ENCODE data around the gene PNO1.

The PNO1 gene

GRCh38 chr2:68119504-68119903 is 38.2 kb upstream of the PNO1 start:
- TF ChIP-seq FOXP2 (optimal IDR thresholded peaks at IDR 0.05; ENCODE audit: borderline replicate concordance, extremely low read depth, extremely low read length, insufficient read depth) (no peak), TAF1 (IDR thresholded peaks at IDR 0.05; ENCODE audit: borderline replicate concordance, insufficient read depth, low read length) (no peak)

DNA sequence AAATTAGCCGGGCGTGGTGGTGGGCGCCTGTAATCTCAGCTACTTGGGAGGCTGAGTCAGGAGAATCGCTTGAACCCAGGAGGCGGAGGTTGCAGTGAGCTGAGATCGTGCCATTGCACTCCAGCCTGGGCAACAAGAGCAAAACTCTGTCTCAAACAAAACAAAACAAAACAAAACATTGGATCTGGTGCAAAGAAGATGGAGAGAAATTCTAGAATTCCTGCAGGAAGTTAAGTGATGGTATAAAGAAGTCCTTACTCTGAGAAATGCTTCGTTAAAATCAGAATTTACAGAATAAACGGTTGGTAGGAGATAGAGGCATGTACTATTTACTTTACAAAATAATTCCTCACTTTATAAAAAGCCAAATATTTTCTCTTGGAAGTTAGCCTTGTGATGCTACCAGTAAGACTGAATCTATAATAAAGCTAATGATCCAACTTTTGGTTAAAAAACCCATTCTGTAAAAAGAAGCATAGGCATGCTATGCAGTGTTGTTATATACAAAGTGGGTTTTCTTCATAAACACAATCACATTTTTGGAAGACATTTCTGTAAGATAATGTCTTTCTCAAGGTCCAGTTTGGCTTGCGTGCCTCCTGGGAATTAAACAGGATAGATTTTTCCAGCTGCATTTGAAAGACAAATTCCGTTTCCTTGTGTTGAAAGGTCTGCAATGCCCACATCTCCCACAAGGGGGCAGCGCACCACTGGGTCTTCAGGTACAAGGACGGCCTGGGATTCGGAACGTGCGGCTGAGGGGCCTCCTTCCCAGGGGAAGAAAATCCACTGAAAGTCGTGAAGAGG is 35.6 kb upstream of the PNO1 start:
- TF ChIP-seq FOXP2 (optimal IDR thresholded peaks at IDR 0.05; ENCODE audit: borderline replicate concordance, extremely low read depth, extremely low read length, insufficient read depth) (no peak), POLR2AphosphoS5 (IDR thresholded peaks at IDR 0.05; ENCODE audit: low read depth, low read length) (no peak), SIN3A (IDR thresholded peaks at IDR 0.05; ENCODE audit: borderline replicate concordance, insufficient read depth, low read length) (no peak), TAF1 (IDR thresholded peaks at IDR 0.05; ENCODE audit: borderline replicate concordance, insufficient read depth, low read length) (no peak)
- TF ChIP-seq, protein P1, sequence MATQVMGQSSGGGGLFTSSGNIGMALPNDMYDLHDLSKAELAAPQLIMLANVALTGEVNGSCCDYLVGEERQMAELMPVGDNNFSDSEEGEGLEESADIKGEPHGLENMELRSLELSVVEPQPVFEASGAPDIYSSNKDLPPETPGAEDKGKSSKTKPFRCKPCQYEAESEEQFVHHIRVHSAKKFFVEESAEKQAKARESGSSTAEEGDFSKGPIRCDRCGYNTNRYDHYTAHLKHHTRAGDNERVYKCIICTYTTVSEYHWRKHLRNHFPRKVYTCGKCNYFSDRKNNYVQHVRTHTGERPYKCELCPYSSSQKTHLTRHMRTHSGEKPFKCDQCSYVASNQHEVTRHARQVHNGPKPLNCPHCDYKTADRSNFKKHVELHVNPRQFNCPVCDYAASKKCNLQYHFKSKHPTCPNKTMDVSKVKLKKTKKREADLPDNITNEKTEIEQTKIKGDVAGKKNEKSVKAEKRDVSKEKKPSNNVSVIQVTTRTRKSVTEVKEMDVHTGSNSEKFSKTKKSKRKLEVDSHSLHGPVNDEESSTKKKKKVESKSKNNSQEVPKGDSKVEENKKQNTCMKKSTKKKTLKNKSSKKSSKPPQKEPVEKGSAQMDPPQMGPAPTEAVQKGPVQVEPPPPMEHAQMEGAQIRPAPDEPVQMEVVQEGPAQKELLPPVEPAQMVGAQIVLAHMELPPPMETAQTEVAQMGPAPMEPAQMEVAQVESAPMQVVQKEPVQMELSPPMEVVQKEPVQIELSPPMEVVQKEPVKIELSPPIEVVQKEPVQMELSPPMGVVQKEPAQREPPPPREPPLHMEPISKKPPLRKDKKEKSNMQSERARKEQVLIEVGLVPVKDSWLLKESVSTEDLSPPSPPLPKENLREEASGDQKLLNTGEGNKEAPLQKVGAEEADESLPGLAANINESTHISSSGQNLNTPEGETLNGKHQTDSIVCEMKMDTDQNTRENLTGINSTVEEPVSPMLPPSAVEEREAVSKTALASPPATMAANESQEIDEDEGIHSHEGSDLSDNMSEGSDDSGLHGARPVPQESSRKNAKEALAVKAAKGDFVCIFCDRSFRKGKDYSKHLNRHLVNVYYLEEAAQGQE (IDR thresholded peaks at IDR 0.05; ENCODE audit: insufficient read depth in 1 of 2, low read depth in 2 of 2, low read length in 2 of 2), result no peak

GRCh38 chr2:68122680-68122964 is 35.1 kb upstream of the PNO1 start:
- TF ChIP-seq POLR2AphosphoS5 (IDR thresholded peaks at IDR 0.05; ENCODE audit: low read depth, low read length) (no peak), TAF1 (IDR thresholded peaks at IDR 0.05; ENCODE audit: borderline replicate concordance, insufficient read depth, low read length) (no peak), FOXP2 (optimal IDR thresholded peaks at IDR 0.05; ENCODE audit: borderline replicate concordance, extremely low read depth, extremely low read length, insufficient read depth) (no peak), SIN3A (IDR thresholded peaks at IDR 0.05; ENCODE audit: borderline replicate concordance, insufficient read depth, low read length) (no peak)
- TF ChIP-seq, protein P1 (IDR thresholded peaks at IDR 0.05; ENCODE audit: insufficient read depth in 1 of 2, low read depth in 2 of 2, low read length in 2 of 2), result no peak

GRCh38 chr2:68124321-68124720 is 33.4 kb upstream of the PNO1 start:
- TF ChIP-seq SIN3A (IDR thresholded peaks at IDR 0.05; ENCODE audit: borderline replicate concordance, insufficient read depth, low read length), result no peak
- no peak for TF ChIP-seq POLR2AphosphoS5 (IDR thresholded peaks at IDR 0.05; ENCODE audit: low read depth, low read length)
- no peak for TF ChIP-seq FOXP2 (optimal IDR thresholded peaks at IDR 0.05; ENCODE audit: borderline replicate concordance, extremely low read depth, extremely low read length, insufficient read depth)
- TF ChIP-seq, protein P1 (IDR thresholded peaks at IDR 0.05; ENCODE audit: insufficient read depth in 1 of 2, low read depth in 2 of 2, low read length in 2 of 2), result no peak

DNA sequence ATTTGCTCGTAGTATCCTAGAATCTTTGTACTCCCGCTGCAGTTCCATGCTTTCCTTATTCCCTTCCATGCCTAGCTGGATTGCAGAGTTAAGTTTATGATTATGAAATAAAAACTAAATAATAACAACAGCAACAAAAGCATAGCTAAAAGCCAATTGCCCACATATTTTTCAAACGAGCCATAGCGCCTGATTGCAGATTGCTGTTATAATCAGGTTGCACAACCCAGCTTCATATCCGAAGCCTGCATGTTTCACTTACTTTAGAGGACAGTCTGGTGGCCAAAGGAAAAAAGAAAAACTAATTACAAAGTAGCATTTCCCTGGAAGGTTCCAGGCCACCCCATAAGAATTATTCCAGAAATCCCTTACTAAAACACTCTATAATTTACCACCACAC is 31.9 kb upstream of the PNO1 start:
- TF ChIP-seq, protein P1 (IDR thresholded peaks at IDR 0.05; ENCODE audit: insufficient read depth in 1 of 2, low read depth in 2 of 2, low read length in 2 of 2), result no peak
- no peak for TF ChIP-seq SIN3A (IDR thresholded peaks at IDR 0.05; ENCODE audit: borderline replicate concordance, insufficient read depth, low read length)

Data from PFSK-1 (cell line).